ENCODE measurements around the gene TMEM45A. TPM values are rescaled to one million over a fixed set of nuclear protein-coding genes. Genes with fewer than 3 reads are reported as not detected.

TMEM45A gene
- total and polyA plus RNA-seq, 2 experiments from 2014 or later: 87.7 to 133 TPM

GRCh38 chr3:100465892-100466777 is 26.3 kb upstream of the TMEM45A start:
- Histone ChIP-seq H3K4me1 (ENCODE audit: insufficient read depth) (no peaks in the 10 kb centered on the region), H2AFZ (no peak overlapping the region), H3K36me3 (ENCODE audit: low read depth) (no peaks in the 10 kb centered on the region), H3K9me2 (ENCODE audit: insufficient read depth) (no peaks in the 10 kb centered on the region), H3K9me3 (ENCODE audit: low read depth) (no peaks in the 10 kb centered on the region), H3K27me3 (replicated peaks; ENCODE audit: insufficient read depth) (no peaks in the 10 kb centered on the region), H3K9ac (no peak overlapping the region), H3K4me2 (ENCODE audit: unreplicated experiment) (no peak overlapping the region), H4K20me1 (ENCODE audit: insufficient read depth) (no peaks in the 10 kb centered on the region), H3F3A (ENCODE audit: insufficient read depth) (no peaks in the 10 kb centered on the region), H3K27ac (no peak overlapping the region), H3K4me3 (no peak overlapping the region), H3K79me2 (ENCODE audit: insufficient read depth) (no peaks in the 10 kb centered on the region)
- in situ Hi-C loops (cut with MboI): no loop called here
- DNase-seq: no peak
- 85 to 91% methylated on average over 3 of the region's 3 CpGs for WGBS, 2 experiments (ENCODE audit: low coverage in 1 of 2, low lambda C conversion rate in 2 of 2, missing lambda C conversion rate in 2 of 2)
- TF ChIP-seq EZH2phosphoT487 (IDR thresholded peaks at IDR 0.05; ENCODE audit: insufficient read depth, low read depth) (no peak), EZH2 (IDR thresholded peaks at IDR 0.05; ENCODE audit: insufficient read depth, poor library complexity, severe bottlenecking) (no peak)

- Histone ChIP-seq H3F3A (ENCODE audit: insufficient read depth) (no peaks in the 10 kb centered on the region), H3K4me1 (ENCODE audit: insufficient read depth) (no peaks in the 10 kb centered on the region), H4K20me1 (ENCODE audit: insufficient read depth) (no peaks in the 10 kb centered on the region), H3K27ac (no peak overlapping the region), H3K4me3 (no peak overlapping the region), H3K36me3 (ENCODE audit: low read depth) (no peaks in the 10 kb centered on the region), H3K9ac (no peak overlapping the region), H3K9me2 (ENCODE audit: insufficient read depth) (no peaks in the 10 kb centered on the region), H3K79me2 (ENCODE audit: insufficient read depth) (no peaks in the 10 kb centered on the region), H3K4me2 (ENCODE audit: unreplicated experiment) (no peak overlapping the region), H2AFZ (no peak overlapping the region), H3K9me3 (ENCODE audit: low read depth) (no peaks in the 10 kb centered on the region), H3K27me3 (replicated peaks; ENCODE audit: insufficient read depth) (no peaks in the 10 kb centered on the region)
- in situ Hi-C loops (cut with MboI): no loop called here
- no peak for TF ChIP-seq EZH2phosphoT487 (IDR thresholded peaks at IDR 0.05; ENCODE audit: insufficient read depth, low read depth)
- TF ChIP-seq EZH2 (IDR thresholded peaks at IDR 0.05; ENCODE audit: insufficient read depth, poor library complexity, severe bottlenecking): no peak
- WGBS, 2 experiments (ENCODE audit: low coverage in 1 of 2, low lambda C conversion rate in 2 of 2, missing lambda C conversion rate in 2 of 2): 40 to 41% methylated on average over 1 of the region's 1 CpG
- no peak for DNase-seq
Measured at GRCh38 chr3:100467133-100467532, 25.3 kb upstream of the TMEM45A start.

- no peak overlapping the region for H2AFZ ChIP-seq
Measured at GRCh38 chr3:100468676-100469075, 23.7 kb upstream of the TMEM45A start.

GRCh38 chr3:100470951-100471350 is 21.5 kb upstream of the TMEM45A start:
- Histone ChIP-seq H3K4me1 (ENCODE audit: insufficient read depth) (no peaks in the 10 kb centered on the region), H3K4me2 (ENCODE audit: unreplicated experiment) (no peak overlapping the region), H3K27ac (no peak overlapping the region), H3K36me3 (ENCODE audit: low read depth) (no peaks in the 10 kb centered on the region), H3K9me2 (ENCODE audit: insufficient read depth) (no peaks in the 10 kb centered on the region), H3F3A (ENCODE audit: insufficient read depth) (no peaks in the 10 kb centered on the region), H4K20me1 (ENCODE audit: insufficient read depth) (no peaks in the 10 kb centered on the region), H3K4me3 (no peak overlapping the region), H3K9me3 (ENCODE audit: low read depth) (no peaks in the 10 kb centered on the region), H3K27me3 (replicated peaks; ENCODE audit: insufficient read depth) (no peaks in the 10 kb centered on the region), H3K9ac (no peak overlapping the region), H2AFZ (no peak overlapping the region), H3K79me2 (ENCODE audit: insufficient read depth) (no peaks in the 10 kb centered on the region)
- in situ Hi-C loops (cut with MboI): no loop called here
- no peak for TF ChIP-seq EZH2phosphoT487 (IDR thresholded peaks at IDR 0.05; ENCODE audit: insufficient read depth, low read depth)
- TF ChIP-seq EZH2 (IDR thresholded peaks at IDR 0.05; ENCODE audit: insufficient read depth, poor library complexity, severe bottlenecking): no peak
- 97 to 100% methylated on average over 1 of the region's 1 CpG for WGBS, 2 experiments (ENCODE audit: low coverage in 1 of 2, low lambda C conversion rate in 2 of 2, missing lambda C conversion rate in 2 of 2)
- DNase-seq: no peak

More at GRCh38 chr3:100468676-100469075, 23.7 kb upstream of the TMEM45A start:
- Histone ChIP-seq H3F3A (ENCODE audit: insufficient read depth) (no peaks in the 10 kb centered on the region), H3K9me2 (ENCODE audit: insufficient read depth) (no peaks in the 10 kb centered on the region), H4K20me1 (ENCODE audit: insufficient read depth) (no peaks in the 10 kb centered on the region), H3K27me3 (replicated peaks; ENCODE audit: insufficient read depth) (no peaks in the 10 kb centered on the region), H3K27ac (no peak overlapping the region), H3K79me2 (ENCODE audit: insufficient read depth) (no peaks in the 10 kb centered on the region), H3K9ac (no peak overlapping the region), H3K4me3 (no peak overlapping the region), H3K36me3 (ENCODE audit: low read depth) (no peaks in the 10 kb centered on the region), H3K4me1 (ENCODE audit: insufficient read depth) (no peaks in the 10 kb centered on the region), H3K9me3 (ENCODE audit: low read depth) (no peaks in the 10 kb centered on the region), H3K4me2 (ENCODE audit: unreplicated experiment) (no peak overlapping the region)
- 93% methylated on average over 2 of the region's 2 CpGs for WGBS, 2 experiments (ENCODE audit: low coverage in 1 of 2, low lambda C conversion rate in 2 of 2, missing lambda C conversion rate in 2 of 2)
- TF ChIP-seq EZH2phosphoT487 (IDR thresholded peaks at IDR 0.05; ENCODE audit: insufficient read depth, low read depth) (no peak), EZH2 (IDR thresholded peaks at IDR 0.05; ENCODE audit: insufficient read depth, poor library complexity, severe bottlenecking) (no peak)
- in situ Hi-C loops (cut with MboI): no loop called here
- DNase-seq: no peak
